NCI-H345 treated with DMSO at 0.1 percent for 48 hours (cell line): ENCODE data around the gene GALNT12.

Source experiments
- DNase-seq: peaks from one replicate; lab custom pipeline; 2025; ENCODE audit not compliant: unreplicated experiment; lab: John Stamatoyannopoulos, UW

Gene GALNT12

GRCh38 chr9:98830554-98830953 is 23.1 kb downstream of the GALNT12 start:
- DNase-seq: no peak

GRCh38 chr9:98831696-98832095 is 24.2 kb downstream of the GALNT12 start:
- no peak for DNase-seq

GRCh38 chr9:98832768-98833089 is 25.3 kb downstream of the GALNT12 start:
- DNase-seq: no peak

DNA sequence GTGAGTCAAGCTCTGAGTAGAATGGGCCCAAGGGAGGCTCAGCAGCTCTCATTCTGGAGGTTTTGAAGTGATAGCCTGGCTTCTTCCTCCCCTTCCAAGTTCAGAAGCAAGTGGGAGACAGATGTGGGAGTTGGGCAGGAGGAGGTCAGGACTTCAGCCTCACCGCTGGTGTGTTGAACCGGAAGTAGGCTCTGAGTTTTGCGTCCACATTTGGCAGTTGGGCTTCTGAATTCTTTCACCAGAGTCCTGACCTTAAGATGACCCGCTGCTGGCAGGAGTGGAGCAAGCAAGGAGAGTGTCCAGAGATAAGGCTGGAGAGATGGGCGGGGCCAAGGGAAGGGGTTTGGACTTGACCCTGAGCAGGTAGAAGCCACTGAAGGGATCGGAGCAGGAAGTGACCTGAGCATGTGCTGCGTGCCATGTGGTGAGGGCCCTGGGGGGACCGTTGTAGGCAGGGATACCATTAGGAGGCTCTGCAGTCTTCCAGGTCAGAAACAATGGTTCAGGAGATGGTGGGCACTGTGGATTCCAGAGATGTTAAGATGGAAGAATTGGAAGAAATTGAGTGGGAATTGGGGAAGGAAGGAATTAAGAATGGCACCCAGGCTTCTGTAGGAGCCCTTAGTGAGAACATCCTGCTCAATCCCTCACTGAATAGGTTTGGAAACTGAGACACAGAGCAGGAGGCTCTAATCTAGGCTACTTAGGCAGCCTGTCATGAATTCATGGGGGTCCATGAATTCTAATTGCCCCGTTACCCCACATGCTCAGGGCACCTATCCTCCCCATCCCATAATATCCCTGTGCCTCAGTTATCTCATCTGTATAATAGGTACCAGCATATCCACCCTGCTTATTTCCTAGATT is 25.9 kb downstream of the GALNT12 start:
- DNase-seq: no peak

DNA sequence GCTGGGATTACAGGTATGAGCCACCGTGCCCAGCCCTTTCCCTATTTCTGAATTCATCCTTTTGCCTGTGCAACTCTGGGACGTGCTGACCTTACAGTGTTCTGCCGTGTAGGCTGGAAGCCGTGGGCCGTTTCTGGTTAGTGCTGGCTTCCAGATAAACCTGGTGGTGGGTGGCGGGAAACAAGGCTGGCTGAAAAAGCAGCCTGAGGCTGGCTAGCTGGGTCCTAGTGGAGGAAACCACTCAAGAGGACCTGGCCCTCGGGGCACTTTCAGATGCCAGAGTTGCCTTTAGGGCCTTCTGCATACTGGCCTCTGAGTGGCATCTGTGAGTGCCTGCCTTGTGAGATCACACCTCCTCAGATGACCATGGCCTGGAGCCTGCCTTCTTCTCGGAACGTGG is 26.9 kb downstream of the GALNT12 start:
- DNase-seq: no peak

GRCh38 chr9:98836206-98836605 is 28.7 kb downstream of the GALNT12 start:
- no peak for DNase-seq

DNA sequence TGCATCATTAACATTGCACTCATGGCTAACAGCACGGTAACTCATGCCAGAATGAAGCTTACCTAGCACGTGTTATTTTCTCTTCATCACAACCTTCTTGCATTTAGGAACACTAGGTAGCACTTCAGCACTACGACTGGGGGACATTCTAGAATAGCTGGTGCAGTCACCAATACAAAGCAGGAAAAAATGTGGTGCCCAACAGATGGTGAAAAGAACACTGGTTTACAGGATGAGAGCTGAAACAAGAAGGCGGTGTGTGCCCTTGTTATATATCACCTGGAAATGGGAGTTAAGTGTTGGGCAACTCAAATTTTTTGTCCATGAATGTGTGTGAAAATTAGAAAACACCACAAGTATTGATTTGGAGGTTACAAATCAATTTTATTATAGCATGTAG is 30.0 kb downstream of the GALNT12 start:
- DNase-seq: no peak

- no peak for DNase-seq
Measured at GRCh38 chr9:98838155-98838867, 30.8 kb downstream of the GALNT12 start.

GRCh38 chr9:98838868-98839565 is 31.5 kb downstream of the GALNT12 start:
- DNase-seq: no peak

DNA sequence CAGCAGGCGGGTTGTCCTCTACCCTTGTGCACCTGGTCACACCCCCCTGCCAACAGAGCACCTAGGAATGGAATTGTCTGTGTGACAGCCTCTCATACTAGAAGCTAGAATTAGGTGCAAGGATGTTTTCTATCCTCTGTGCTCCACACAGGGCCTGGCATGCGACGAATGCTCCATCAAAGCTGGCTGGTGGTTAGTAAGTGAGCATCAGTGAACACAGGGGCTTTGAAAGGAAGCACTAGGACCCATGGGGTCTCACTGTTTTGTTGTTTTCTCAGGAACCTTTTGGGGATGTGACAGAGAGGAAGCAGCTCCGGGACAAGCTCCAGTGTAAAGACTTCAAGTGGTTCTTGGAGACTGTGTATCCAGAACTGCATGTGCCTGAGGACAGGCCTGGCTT is 32.3 kb downstream of the GALNT12 start:
- no peak for DNase-seq

DNA sequence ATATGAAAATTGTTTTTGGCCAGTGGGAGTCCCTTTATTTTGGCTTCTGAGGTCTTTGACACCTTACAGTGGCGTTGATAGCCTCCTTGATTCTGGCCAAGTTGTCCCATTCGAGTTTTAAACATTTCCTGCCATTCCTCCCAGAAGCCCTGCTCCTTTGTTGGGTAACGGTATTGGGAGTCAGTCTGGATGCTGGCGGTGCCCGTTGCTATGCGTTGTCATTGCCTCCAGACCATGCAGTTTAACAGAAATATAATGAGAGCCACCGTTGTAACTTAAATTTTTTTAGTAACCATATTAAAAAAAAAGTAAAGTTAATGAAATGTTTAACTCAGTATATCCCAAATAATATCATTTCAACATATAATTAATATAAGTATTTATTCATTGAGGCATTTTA is 35.0 kb downstream of the GALNT12 start:
- DNase-seq: no peak

- DNase-seq: no peak
Measured at GRCh38 chr9:98846081-98846480, 38.6 kb downstream of the GALNT12 start.

DNA sequence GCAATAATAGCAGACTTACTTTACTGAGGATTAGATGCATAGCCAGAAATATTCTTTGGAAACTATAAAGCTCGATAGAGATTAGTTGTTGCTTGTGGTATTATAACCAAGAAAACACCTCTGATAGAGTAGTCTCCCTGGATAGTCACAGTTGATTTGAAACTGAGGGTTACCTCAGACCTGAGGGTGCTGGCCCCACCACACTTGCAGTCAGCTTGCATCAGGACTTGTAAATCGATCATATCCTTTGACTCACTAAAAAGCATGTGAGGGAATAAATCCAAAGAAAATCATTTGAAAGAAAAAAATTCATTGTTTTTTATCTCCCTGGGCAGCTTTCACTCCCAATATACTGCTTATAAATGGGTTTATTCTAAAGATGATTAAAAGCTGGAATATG is 39.4 kb downstream of the GALNT12 start:
- DNase-seq: no peak

DNA sequence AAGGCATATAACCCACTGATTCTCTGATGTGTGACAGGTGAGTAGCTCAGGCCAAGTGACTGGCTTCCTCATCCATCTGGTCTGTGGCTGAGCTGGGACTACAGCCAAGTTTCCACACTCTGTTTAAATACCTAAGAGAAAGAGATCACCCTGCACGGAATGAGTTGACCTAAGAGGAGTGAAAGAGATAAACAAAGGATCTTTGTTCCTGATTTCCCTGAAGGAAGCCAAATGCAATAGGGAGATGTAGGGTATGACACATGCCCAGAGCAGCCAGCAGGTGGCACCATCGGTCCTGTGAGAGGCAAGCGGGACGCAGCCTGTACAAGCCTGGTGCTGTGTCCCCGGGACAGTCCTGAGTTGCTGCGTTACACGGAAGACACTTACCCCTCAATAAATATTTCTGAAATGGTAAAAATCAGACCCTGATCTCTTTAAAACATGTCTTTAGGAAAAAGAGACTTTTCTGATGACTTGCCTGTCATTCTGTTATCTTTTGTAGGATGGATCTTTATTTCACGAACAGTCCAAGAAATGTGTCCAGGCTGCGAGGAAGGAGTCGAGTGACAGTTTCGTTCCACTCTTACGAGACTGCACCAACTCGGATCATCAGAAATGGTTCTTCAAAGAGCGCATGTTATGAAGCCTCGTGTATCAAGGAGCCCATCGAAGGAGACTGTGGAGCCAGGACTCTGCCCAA is 41.1 kb downstream of the GALNT12 start:
- peak; percentile 78 for DNase-seq

GRCh38 chr9:98849563-98849962 is 42.1 kb downstream of the GALNT12 start:
- no peak for DNase-seq

DNA sequence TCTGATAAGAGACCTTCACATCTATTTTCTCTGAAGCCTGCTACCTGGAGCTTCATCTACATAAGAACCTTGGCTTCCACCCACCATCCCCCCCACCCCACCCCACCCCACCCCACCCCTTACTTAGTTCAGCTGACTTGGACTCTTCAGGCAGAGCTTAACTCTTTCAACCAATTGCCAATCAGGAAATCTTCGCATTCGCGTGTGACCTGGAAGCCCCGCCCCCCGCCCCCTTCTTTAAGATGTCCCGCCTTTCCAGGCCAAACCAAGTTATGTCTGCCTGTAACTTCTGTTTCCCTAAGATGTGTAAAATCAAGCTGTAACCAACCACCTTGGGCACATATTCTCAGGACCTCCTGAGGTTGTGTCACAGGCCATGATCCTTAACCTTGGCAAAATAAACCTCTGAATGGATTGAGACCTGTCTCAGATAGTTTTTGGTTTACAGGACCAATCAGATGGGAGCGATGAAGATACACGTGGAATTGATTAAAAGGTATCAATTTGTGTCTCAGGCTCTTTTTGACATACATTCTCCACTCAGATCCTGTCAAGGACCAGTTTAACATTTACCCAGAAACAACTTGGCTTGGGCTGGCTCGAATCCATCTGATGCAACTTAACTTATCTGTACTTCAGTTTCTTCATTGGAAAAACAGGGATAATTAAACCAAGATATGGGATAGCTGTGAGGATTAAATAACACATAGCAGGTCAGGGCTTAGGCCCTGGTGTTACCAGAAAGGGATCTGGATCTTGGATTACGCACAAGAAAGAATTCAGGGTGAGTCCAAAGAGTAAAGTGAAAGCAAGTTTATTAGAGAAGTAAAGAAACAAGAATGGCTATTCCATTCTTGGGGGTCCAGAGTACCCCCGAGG is 43.6 kb downstream of the GALNT12 start:
- DNase-seq: no peak

DNA sequence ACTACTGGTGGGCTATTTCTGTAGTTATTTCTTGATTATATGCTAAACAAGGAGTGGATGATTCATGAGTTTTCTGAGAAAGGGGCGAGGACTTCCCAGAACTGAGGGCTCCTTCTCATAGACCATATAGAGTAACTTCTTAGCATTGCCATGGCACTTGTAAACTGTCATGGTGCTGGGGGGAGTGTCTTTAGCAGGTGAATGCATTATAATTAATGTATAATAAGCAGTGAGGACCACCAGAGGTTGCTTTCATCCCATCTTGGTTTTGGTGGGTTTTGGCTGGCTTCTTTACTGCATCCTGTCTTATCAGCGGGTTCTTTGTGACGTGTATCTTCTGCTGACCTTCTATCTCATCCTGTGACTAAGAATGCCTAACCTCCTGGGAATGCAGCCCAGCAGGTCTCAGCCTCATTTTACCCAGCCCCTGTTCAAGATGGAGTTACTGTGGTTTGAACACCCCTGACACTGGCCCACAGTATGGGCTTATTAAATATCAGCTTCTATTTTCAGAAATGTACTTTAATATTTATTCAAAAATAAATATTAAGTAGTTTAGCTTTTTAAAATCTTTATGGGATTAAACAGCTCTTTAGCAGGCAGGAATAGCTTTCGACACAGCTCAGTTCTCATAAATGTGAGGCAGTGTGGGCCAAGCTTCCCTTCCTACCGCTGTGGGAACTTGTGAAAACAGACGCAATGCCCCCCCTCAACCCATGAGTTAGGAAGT is 44.4 kb downstream of the GALNT12 start:
- no peak for DNase-seq

GRCh38 chr9:98852460-98852734 is 44.9 kb downstream of the GALNT12 start:
- no peak for DNase-seq

DNA sequence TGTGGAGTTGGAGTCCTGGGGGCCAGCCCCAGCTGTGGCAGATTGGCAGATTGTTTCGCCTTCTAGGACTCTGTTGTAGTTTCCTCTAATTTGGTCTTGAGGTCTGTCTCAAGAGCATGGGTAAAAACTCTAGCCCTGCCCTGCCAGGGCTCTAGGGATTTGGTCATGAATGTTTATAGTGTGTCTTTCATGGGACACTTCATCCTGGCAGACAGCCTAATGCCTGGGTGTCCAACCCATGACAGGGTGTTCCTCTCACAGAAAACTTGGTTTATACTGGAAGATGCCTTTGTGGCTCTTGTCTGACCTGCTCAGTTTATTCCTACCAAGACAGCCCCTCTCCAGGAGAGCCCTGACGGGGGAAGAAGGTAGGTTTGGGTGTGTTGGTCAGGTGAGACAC is 45.5 kb downstream of the GALNT12 start:
- no peak for DNase-seq

- no peak for DNase-seq
Measured at GRCh38 chr9:98854266-98854665, 46.8 kb downstream of the GALNT12 start.
